Right atrium auricular region (tissue), 2 donors: Measurements from ENCODE around the gene HMGXB4. TPM values are rescaled to one million over a fixed set of nuclear protein-coding genes. Genes with fewer than 3 reads are reported as not detected.

Source experiments
- DNase-seq: peaks from one replicate; pipeline ENCODE4 v3.0.0-alpha.2; 2019; ENCODE audit warnings: low spot score
- H3K27ac ChIP-seq, 2 donors: fragments of 200-600 bp; sonication (generic); 1 replicate in 1 of 2; 2 replicates in 1 of 2; pipeline ENCODE4 v1.5.1; 2016 to 2019
- H3K27me3 ChIP-seq, 2 donors: fragments of 200-600 bp; sonication (generic); one replicate each; pipeline versions ENCODE4 v1.5.1 to v1.6.0; 2017 to 2019
- H3K36me3 ChIP-seq: fragments of 200-600 bp; sonication (generic); one replicate; pipeline ENCODE4 v1.5.1; 2016
- H3K4me1 ChIP-seq, 2 donors: fragments of 200-600 bp; sonication (generic); one replicate each; pipeline versions ENCODE4 v1.5.1 to v1.6.0; 2017 to 2019
- H3K4me3 ChIP-seq, 2 donors: fragments of 200-600 bp; sonication (generic); 1 replicate in 1 of 2; 2 replicates in 1 of 2; pipeline ENCODE4 v1.5.1; 2017 to 2019; ENCODE audit warnings: mild to moderate bottlenecking in 1 of 2, moderate library complexity in 1 of 2
- H3K9me3 ChIP-seq, 2 donors: fragments of 200-600 bp; sonication (generic); one replicate each; pipeline ENCODE4 v1.5.1; 2019
- CTCF ChIP-seq, 2 donors: fragments of 200-600 bp; sonication (generic); IDR thresholded peaks; one replicate each; pipeline ENCODE4 v1.5.1; 2019; ENCODE audit warnings: antibody characterized with exemption in 2 of 2
- microRNA-seq, 2 donors: library from miRNA; unstranded; fragments of <30 nt; microRNA quantifications; one replicate each; pipeline ENCODE4, GENCODE V29; 2016 to 2017; ENCODE audit warnings: borderline number of aligned reads in 2 of 2, borderline replicate concordance in 1 of 2
- total RNA-seq, 2 donors: library from RNA; depleted of rRNA; stranded (reverse); fragments of >200 nt; gene quantifications; one replicate each; pipeline ENCODE4 v1.1.0, GENCODE V29; 2016

HMGXB4 gene
- total RNA-seq, 2 donors from 2014 or later = 9.6 to 9.8 TPM

GRCh38 chr22:35337932-35338331 lies 80.6 kb downstream of the HMGXB4 start:
- TF ChIP-seq CTCF (IDR thresholded peaks at IDR 0.05) = no peak
- Histone ChIP-seq H3K4me3 (no peak overlapping the region), H3K27me3 (no peaks in the 10 kb centered on the region), H3K36me3 (peaks cover 92% of the 10 kb centered on the region), H3K27ac (no peak overlapping the region), H3K9me3 (no peaks in the 10 kb centered on the region), H3K4me1 (peaks cover 0 to 26% of the 10 kb centered on the region in 2 donors)
- no peak for DNase-seq

GRCh38 chr22:35341090-35341874 lies 84.0 kb downstream of the HMGXB4 start:
- peaks cover 0 to 5% of the 10 kb centered on the region in 2 donors for H3K4me1 ChIP-seq
- TF ChIP-seq CTCF (IDR thresholded peaks at IDR 0.05) = no peak
- no peak overlapping the region for H3K4me3 ChIP-seq
- no peaks in the 10 kb centered on the region for H3K9me3 ChIP-seq
- peaks cover 85% of the 10 kb centered on the region for H3K36me3 ChIP-seq
- H3K27ac ChIP-seq = no peak overlapping the region
- no peak for DNase-seq
- no peaks in the 10 kb centered on the region for H3K27me3 ChIP-seq

- no peaks in the 10 kb centered on the region for H3K4me1 ChIP-seq
- peaks cover 90% of the 10 kb centered on the region for H3K36me3 ChIP-seq
- H3K27me3 ChIP-seq = no peaks in the 10 kb centered on the region
- no peak overlapping the region for H3K4me3 ChIP-seq
- no peak for TF ChIP-seq CTCF (IDR thresholded peaks at IDR 0.05)
- DNase-seq = no peak
- H3K9me3 ChIP-seq = no peaks in the 10 kb centered on the region
- H3K27ac ChIP-seq = no peak overlapping the region
These were observed 85.1 kb downstream of the HMGXB4 start for GRCh38 chr22:35342390-35342789.

GRCh38 chr22:35343664-35344550 lies 86.6 kb downstream of the HMGXB4 start:
- H3K4me3 ChIP-seq = no peak overlapping the region
- no peaks in the 10 kb centered on the region for H3K9me3 ChIP-seq
- TF ChIP-seq CTCF (IDR thresholded peaks at IDR 0.05) = no peak
- DNase-seq = no peak
- no peaks in the 10 kb centered on the region for H3K27me3 ChIP-seq
- peaks cover 85% of the 10 kb centered on the region for H3K36me3 ChIP-seq
- H3K27ac ChIP-seq = no peak overlapping the region
- no peaks in the 10 kb centered on the region for H3K4me1 ChIP-seq

- Histone ChIP-seq H3K4me1 (peaks cover 0 to 6% of the 10 kb centered on the region in 2 donors), H3K36me3 (peaks cover 74% of the 10 kb centered on the region), H3K4me3 (no peak overlapping the region), H3K27ac (no peak overlapping the region), H3K27me3 (no peaks in the 10 kb centered on the region), H3K9me3 (no peaks in the 10 kb centered on the region)
- TF ChIP-seq CTCF (IDR thresholded peaks at IDR 0.05) = no peak
- DNase-seq = no peak
These were observed 87.8 kb downstream of the HMGXB4 start for GRCh38 chr22:35344956-35345690.

Small RNAs within 50 kb of the gene (microRNA-seq; reads per million reads assigned to microRNA genes)
- 4.9 to 5.0 reads per million in 2 donors for gene MIR3909
- 0 reads per million in 2 donors for gene MIR6069

Other genes starting within 250 kb of the HMGXB4 start
- gene ISX, start 191.3 kb upstream of the HMGXB4 start, total RNA-seq = not detected
- gene TOM1, start 42.4 kb downstream of the HMGXB4 start, total RNA-seq = 100 to 1,000 TPM; 108 TPM
- gene HMOX1, start 123.6 kb downstream of the HMGXB4 start, total RNA-seq = 10 to 100 TPM in 1 of 2 donors, 1 to 10 TPM in 1; 1.9 to 11.1 TPM
- 1 to 10 TPM; 5.3 to 6.8 TPM for gene MCM5, start 142.6 kb downstream of the HMGXB4 start, total RNA-seq